H1 (cell line): ENCODE data around the gene CFAP100.

Source experiments
- ATF2 ChIP-seq: IDR thresholded peaks from 2 replicates; pipeline ENCODE4 v1.6.1; 2012; ENCODE audit warnings: low read length, inconsistent platforms
- CREB1 ChIP-seq: IDR thresholded peaks from 2 replicates; pipeline ENCODE4 v1.6.1; 2012; ENCODE audit warnings: inconsistent platforms
- CTCF ChIP-seq, 3 experiments: IDR thresholded peaks; 1 replicate in 2 of 3; 2 replicates in 1 of 3; pipeline versions ENCODE4 v1.5.1 to v1.6.1; 2011; ENCODE audit warnings: low read length in 3 of 3, mild to moderate bottlenecking in 3 of 3, inconsistent platforms in 2 of 3, low read depth in 1 of 3, moderate library complexity in 1 of 3; ENCODE audit not compliant: insufficient read depth in 1 of 3; ENCODE audit errors: control extremely low read depth in 1 of 3
- EP300 ChIP-seq, 2 experiments: IDR thresholded peaks; 1 replicate in 1 of 2; 2 replicates in 1 of 2; pipeline ENCODE4 v1.6.1; 2011 to 2012; ENCODE audit warnings: low read depth in 2 of 2, low read length in 2 of 2, mild to moderate bottlenecking in 2 of 2, borderline replicate concordance in 1 of 2, inconsistent platforms in 1 of 2, moderate library complexity in 1 of 2
- JUND ChIP-seq: IDR thresholded peaks from 2 replicates; pipeline ENCODE4 v1.6.1; 2011; ENCODE audit warnings: mild to moderate bottlenecking, improper control_type of control experiment, low read length
- NANOG ChIP-seq: IDR thresholded peaks from 2 replicates; pipeline ENCODE4 v1.6.1; 2011; ENCODE audit warnings: low read length, low read depth, mild to moderate bottlenecking, inconsistent platforms; ENCODE audit not compliant: insufficient read depth, poor library complexity, severe bottlenecking
- NRF1 ChIP-seq: IDR thresholded peaks from 2 replicates; pipeline ENCODE4 v1.6.1; 2011; ENCODE audit warnings: mild to moderate bottlenecking, low read depth, low read length, improper control_type of control experiment
- PHF8 ChIP-seq: fragments of 200-600 bp; sonication (generic); conservative IDR thresholded peaks from 2 replicates; pipeline ENCODE4 v1.7.1; 2012; ENCODE audit warnings: low read depth, mild to moderate bottlenecking, inconsistent platforms, low read length, moderate library complexity
- RAD21 ChIP-seq, 2 experiments: IDR thresholded peaks in 1 of 2; conservative IDR thresholded peaks in 1 of 2; 2 replicates each; pipeline ENCODE4 v1.6.1; 2011; ENCODE audit warnings: low read depth in 2 of 2, low read length in 2 of 2, improper control_type of control experiment in 1 of 2, inconsistent platforms in 1 of 2, mild to moderate bottlenecking in 1 of 2, moderate library complexity in 1 of 2
- SAP30 ChIP-seq: fragments of 300-600 bp; sonication (generic); IDR thresholded peaks from 2 replicates; pipeline ENCODE4 v1.7.1; 2012; ENCODE audit warnings: low read length, moderate library complexity, mild to moderate bottlenecking, inconsistent platforms; ENCODE audit not compliant: insufficient read depth, insufficient replicate concordance
- SP2 ChIP-seq: IDR thresholded peaks from 2 replicates; pipeline ENCODE4 v1.6.1; 2012; ENCODE audit warnings: mild to moderate bottlenecking, low read length, inconsistent platforms
- SUZ12 ChIP-seq: fragments of 200-600 bp; sonication (generic); IDR thresholded peaks from 2 replicates; pipeline ENCODE4 v1.6.1; 2012; ENCODE audit warnings: mild to moderate bottlenecking, inconsistent platforms, low read length, moderate library complexity, mixed read lengths

- no peak for TF ChIP-seq ATF2
- TF ChIP-seq SP2 = no peak
- no peak for TF ChIP-seq EP300 (IDR thresholded peaks at IDR 0.05; ENCODE audit: borderline replicate concordance in 1 of 2, low read depth in 2 of 2, low read length in 2 of 2)
- TF ChIP-seq NANOG = no peak
- TF ChIP-seq CTCF (IDR thresholded peaks at IDR 0.05; ENCODE audit: control extremely low read depth in 1 of 3, insufficient read depth in 1 of 3, low read depth in 1 of 3, low read length in 3 of 3) = no peak
- TF ChIP-seq CREB1 = no peak
- TF ChIP-seq NRF1 = no peak
- TF ChIP-seq SAP30 = no peak
- TF ChIP-seq SUZ12 = no peak
- TF ChIP-seq JUND = no peak
- no peak for TF ChIP-seq RAD21 (IDR thresholded peaks at IDR 0.05 in 1 of 2, conservative IDR thresholded peaks at IDR 0.05 in 1 of 2; ENCODE audit: low read depth in 2 of 2, low read length in 2 of 2)
- no peak for TF ChIP-seq PHF8
Measured at GRCh38 chr3:126460381-126460780, 65.7 kb downstream of the CFAP100 start.
